HCT116 (cell line): ENCODE data around the gene LYSMD2. TPM values are rescaled to one million over a fixed set of nuclear protein-coding genes. Genes with fewer than 3 reads are reported as not detected.

ENCODE experiments used
- ATAC-seq: fragments of 200-7000 bp; cut with Tn5 transposase; 2 replicates; pipeline ENCODE4 v1.9.1; 2020; ENCODE audit warnings: mild to moderate bottlenecking, moderate library complexity
- BruUV-seq: library from RNA; stranded (reverse); fragments of 400-500 nt; replicated peaks from 2 replicates; lab custom pipeline; 2021; lab: Mats Ljungman, UMichigan
- CTCF ChIA-PET: fragments of 300-600 bp; sonication (Branson Sonifier 250); formaldehyde crosslinking; loops from one replicate; lab custom pipeline; 2021; ENCODE audit warnings: antibody characterized with exemption; lab: Charles Lee
- POLR2A ChIA-PET: fragments of 300-600, 350-600 bp; sonication (Branson Sonifier 250); formaldehyde crosslinking; loops from one replicate; lab custom pipeline; 2021; ENCODE audit warnings: antibody characterized with exemption; lab: Charles Lee
- RAD21 ChIA-PET, 2 experiments: fragments of 300-600 bp; sonication (Branson Sonifier 250); formaldehyde crosslinking; loops; one replicate each; lab custom pipeline; 2023; ENCODE audit warnings: low total read pairs in 2 of 2; ENCODE audit not compliant: uncharacterized antibody in 2 of 2, unreplicated experiment in 2 of 2, low non-redundant PET in 1 of 2; lab: Charles Lee
- DNase-seq: peaks from one replicate; pipeline ENCODE4 v3.0.0-alpha.2; 2010; ENCODE audit warnings: low read depth, low spot score
- H2AFZ ChIP-seq: fragments of 200-600 bp; shearing (Covaris generic), sonication (generic); 2 replicates; pipeline ENCODE4 v1.6.1; 2017; ENCODE audit warnings: low read depth, mixed run types, mixed read lengths, antibody characterized with exemption, low read length; ENCODE audit not compliant: poor library complexity, severe bottlenecking
- H3K27ac ChIP-seq: 2 replicates; pipeline ENCODE4 v1.5.1; 2012; ENCODE audit warnings: low read depth, low read length
- H3K27me3 ChIP-seq: fragments of 200-600 bp; sonication (generic); 2 replicates; pipeline ENCODE4 v1.6.1; 2016; ENCODE audit warnings: mixed run types, low read length, mixed read lengths; ENCODE audit not compliant: insufficient read depth
- H3K36me3 ChIP-seq, 2 experiments: fragments of 200-500 bp in 1 of 2; fragments of 200-600 bp in 1 of 2; sonication (Bioruptor generic) in 1 of 2; sonication (generic) in 1 of 2; 2 replicates each; pipeline versions ENCODE4 v1.5.1 to v1.6.1; 2014 to 2016; ENCODE audit warnings: low read length in 2 of 2, inconsistent platforms in 1 of 2, mixed read lengths in 1 of 2, mixed run types in 1 of 2; ENCODE audit not compliant: insufficient read depth in 2 of 2, control insufficient read depth in 1 of 2
- H3K4me1 ChIP-seq, 2 experiments: fragments of 200-600 bp in 1 of 2; sonication (generic) in 1 of 2; 2 replicates each; pipeline versions ENCODE4 v1.5.1 to v1.6.1; 2012 to 2017; ENCODE audit warnings: low read length in 2 of 2, inconsistent platforms in 1 of 2, mild to moderate bottlenecking in 1 of 2, mixed read lengths in 1 of 2, mixed run types in 1 of 2, moderate library complexity in 1 of 2; ENCODE audit not compliant: insufficient read depth in 2 of 2, control insufficient read depth in 1 of 2
- H3K4me2 ChIP-seq: fragments of 200-600 bp; sonication (generic); 2 replicates; pipeline ENCODE4 v1.6.1; 2017; ENCODE audit warnings: mixed run types, low read length, mixed read lengths
- H3K4me3 ChIP-seq, 2 experiments: fragments of 200-600 bp in 1 of 2; sonication (generic) in 1 of 2; replicated peaks in 1 of 2; 2 replicates each; pipeline ENCODE4 v1.5.1; 2011 to 2016; ENCODE audit warnings: low read length in 2 of 2, control low read depth in 1 of 2, low read depth in 1 of 2, mild to moderate bottlenecking in 1 of 2, mixed read lengths in 1 of 2, mixed run types in 1 of 2
- H3K79me2 ChIP-seq: fragments of 200-600 bp; sonication (generic); 2 replicates; pipeline ENCODE4 v1.6.1; 2017; ENCODE audit warnings: mild to moderate bottlenecking, mixed run types, low read length, moderate library complexity, mixed read lengths; ENCODE audit not compliant: insufficient read depth
- H3K9ac ChIP-seq: fragments of 200-600 bp; sonication (generic); 2 replicates; pipeline ENCODE4 v1.6.1; 2016; ENCODE audit warnings: low read length, mixed read lengths
- H3K9me2 ChIP-seq: fragments of 200-600 bp; sonication (generic), shearing (Covaris generic); 2 replicates; pipeline ENCODE4 v1.6.1; 2017; ENCODE audit warnings: mixed run types, mild to moderate bottlenecking, moderate library complexity; ENCODE audit not compliant: insufficient read depth
- H3K9me3 ChIP-seq, 2 experiments: fragments of 200-500 bp in 1 of 2; fragments of 200-600 bp in 1 of 2; sonication (Bioruptor generic) in 1 of 2; sonication (generic) in 1 of 2; 2 replicates each; pipeline ENCODE4 v1.6.1; 2014 to 2017; ENCODE audit warnings: low read length in 2 of 2, mixed read lengths in 2 of 2, inconsistent platforms in 1 of 2, low read depth in 1 of 2, mild to moderate bottlenecking in 1 of 2, mixed run types in 1 of 2, moderate library complexity in 1 of 2; ENCODE audit not compliant: control insufficient read depth in 1 of 2, insufficient read depth in 1 of 2
- H4K20me1 ChIP-seq: fragments of 200-600 bp; sonication (generic), shearing (Covaris generic); 2 replicates; pipeline ENCODE4 v1.6.1; 2017; ENCODE audit warnings: mixed run types, mild to moderate bottlenecking, moderate library complexity; ENCODE audit not compliant: insufficient read depth
- CBX3 ChIP-seq: IDR thresholded peaks from 2 replicates; pipeline ENCODE4 v1.6.1; 2012; ENCODE audit warnings: low read depth
- CTCF ChIP-seq, 3 experiments: fragments of 200-600 bp in 1 of 3; sonication (generic) in 1 of 3; IDR thresholded peaks in 2 of 3; conservative IDR thresholded peaks in 1 of 3; 2 replicates each; pipeline ENCODE4 v1.5.1; 2012 to 2017; ENCODE audit warnings: low read depth in 2 of 3, low read length in 2 of 3, antibody characterized with exemption in 1 of 3, borderline replicate concordance in 1 of 3, control low read depth in 1 of 3, mild to moderate bottlenecking in 1 of 3, mixed read lengths in 1 of 3, mixed run types in 1 of 3, moderate library complexity in 1 of 3; ENCODE audit not compliant: insufficient read depth in 1 of 3
- ELF1 ChIP-seq: IDR thresholded peaks from 2 replicates; pipeline ENCODE4 v1.6.1; 2012; ENCODE audit warnings: low read depth, borderline replicate concordance
- EZH2 ChIP-seq: fragments of 200-600 bp; sonication (generic); IDR thresholded peaks from 2 replicates; pipeline ENCODE4 v1.6.1; 2017; ENCODE audit warnings: antibody characterized with exemption, mixed run types
- EZH2phosphoT487 ChIP-seq: fragments of 200-600 bp; IDR thresholded peaks from 2 replicates; pipeline ENCODE4 v1.6.1; 2018; ENCODE audit warnings: antibody characterized with exemption, borderline replicate concordance
- FOSL1 ChIP-seq: IDR thresholded peaks from 2 replicates; pipeline ENCODE4 v1.6.1; 2012; ENCODE audit warnings: low read depth
- REST ChIP-seq: IDR thresholded peaks from 2 replicates; pipeline ENCODE4 v1.6.1; 2012; ENCODE audit warnings: low read depth
- SIN3A ChIP-seq: IDR thresholded peaks from 2 replicates; pipeline ENCODE4 v1.6.1; 2012; ENCODE audit warnings: low read depth
- SP1 ChIP-seq: IDR thresholded peaks from 2 replicates; pipeline ENCODE4 v1.6.1; 2012; ENCODE audit warnings: low read depth
- SRF ChIP-seq: IDR thresholded peaks from 2 replicates; pipeline ENCODE4 v1.6.1; 2012; ENCODE audit warnings: low read depth
- TCF7L2 ChIP-seq: IDR thresholded peaks from 2 replicates; pipeline ENCODE4 v1.7.0; 2011; ENCODE audit warnings: borderline replicate concordance, inconsistent platforms; ENCODE audit not compliant: insufficient read depth, insufficient read length; ENCODE audit errors: extremely low read depth
- ZBTB33 ChIP-seq: IDR thresholded peaks from 2 replicates; pipeline ENCODE4 v1.6.1; 2011; ENCODE audit warnings: mild to moderate bottlenecking, low read length, moderate library complexity; ENCODE audit not compliant: insufficient replicate concordance; ENCODE audit errors: extremely low read depth
- ZFX ChIP-seq: fragments of 450-650 bp; IDR thresholded peaks from 2 replicates; pipeline ENCODE4 v1.6.1; 2017
- ZNF274 ChIP-seq: fragments of 200-500 bp; sonication (Bioruptor generic); IDR thresholded peaks from 2 replicates; pipeline ENCODE4 v1.6.1; 2014; ENCODE audit warnings: mild to moderate bottlenecking, low read depth, low read length, inconsistent platforms
- intact Hi-C: fragments of 100-400 bp; cut with micrococcal nuclease; formaldehyde crosslinking; loops from 2 replicates; pipeline ENCODE4 v1.10.0; 2022
- total RNA-seq: library from RNA; stranded (reverse); gene quantifications from one replicate; pipeline ENCODE4 v1.2.1, GENCODE V29; 2021; ENCODE audit not compliant: unreplicated experiment

LYSMD2 gene
- total RNA-seq, 1 experiment from 2014 or later: 10.8 TPM

GRCh38 chr15:51702710-51703109 lies 34.7 kb downstream of the LYSMD2 start:
- no peaks in the 10 kb centered on the region for H3K79me2 ChIP-seq
- H3K4me1 ChIP-seq: no peaks in the 10 kb centered on the region
- no peaks in the 10 kb centered on the region for H3K9me3 ChIP-seq
- no peak overlapping the region for H3K4me2 ChIP-seq
- DNase-seq: no peak
- H2AFZ ChIP-seq: no peak overlapping the region
- ChIA-PET CTCF (no interaction called here), POLR2A (no interaction called here), RAD21 (no interaction called here)
- H3K9ac ChIP-seq: no peak overlapping the region
- intact Hi-C loops: no loop called here
- peaks cover 18% of the 10 kb centered on the region for H3K27me3 ChIP-seq
- H4K20me1 ChIP-seq: no peaks in the 10 kb centered on the region
- H3K36me3 ChIP-seq: no peaks in the 10 kb centered on the region
- BruUV-seq: no TSS peak
- TF ChIP-seq SP1 (no peak), CBX3 (no peak)
- no peaks in the 10 kb centered on the region for H3K9me2 ChIP-seq
- no peak overlapping the region for H3K4me3 ChIP-seq
- H3K27ac ChIP-seq: no peak overlapping the region
- ATAC-seq: no peak

GRCh38 chr15:51699373-51699772 lies 38.1 kb downstream of the LYSMD2 start:
- ATAC-seq (no peak), DNase-seq (no peak)
- no peak overlapping the region for H3K4me3 ChIP-seq
- no peak overlapping the region for H3K27ac ChIP-seq
- no peaks in the 10 kb centered on the region for H3K4me1 ChIP-seq
- POLR2A ChIA-PET: no interaction called here
- CTCF ChIA-PET: interaction anchor here (0.5 kb wide), 1 partner anchor 11 kb away, joined by 3 read pairs; no protein-coding TSS in a partner anchor
- H2AFZ ChIP-seq: no peak overlapping the region
- H4K20me1 ChIP-seq: no peaks in the 10 kb centered on the region
- no TSS peak for BruUV-seq
- H3K4me2 ChIP-seq: no peak overlapping the region
- no peaks in the 10 kb centered on the region for H3K9me2 ChIP-seq
- H3K27me3 ChIP-seq: peaks cover 18% of the 10 kb centered on the region
- H3K9ac ChIP-seq: no peak overlapping the region
- no peaks in the 10 kb centered on the region for H3K36me3 ChIP-seq
- RAD21 ChIA-PET: no interaction called here
- intact Hi-C loops: no loop called here
- H3K79me2 ChIP-seq: no peaks in the 10 kb centered on the region
- no peaks in the 10 kb centered on the region for H3K9me3 ChIP-seq
- no peak for TF ChIP-seq REST
- no peak for TF ChIP-seq TCF7L2
- no peak for TF ChIP-seq FOSL1
- TF ChIP-seq EZH2phosphoT487: no peak
- TF ChIP-seq ZFX: no peak
- no peak for TF ChIP-seq SIN3A
- TF ChIP-seq EZH2: no peak
- TF ChIP-seq ZNF274: no peak
- no peak for TF ChIP-seq SP1
- no peak for TF ChIP-seq ELF1
- no peak for TF ChIP-seq CTCF (IDR thresholded peaks at IDR 0.05 in 2 of 3, conservative IDR thresholded peaks at IDR 0.05 in 1 of 3; ENCODE audit: borderline replicate concordance in 1 of 3, insufficient read depth in 1 of 3, low read depth in 2 of 3, low read length in 2 of 3)
- TF ChIP-seq SRF: no peak
- no peak for TF ChIP-seq ZBTB33
